ENCODE data around the gene BGLAP. TPM values are rescaled to one million over a fixed set of nuclear protein-coding genes. Genes with fewer than 3 reads are reported as not detected.

BGLAP gene
- not detected in 2 replicates for total RNA-seq

DNA sequence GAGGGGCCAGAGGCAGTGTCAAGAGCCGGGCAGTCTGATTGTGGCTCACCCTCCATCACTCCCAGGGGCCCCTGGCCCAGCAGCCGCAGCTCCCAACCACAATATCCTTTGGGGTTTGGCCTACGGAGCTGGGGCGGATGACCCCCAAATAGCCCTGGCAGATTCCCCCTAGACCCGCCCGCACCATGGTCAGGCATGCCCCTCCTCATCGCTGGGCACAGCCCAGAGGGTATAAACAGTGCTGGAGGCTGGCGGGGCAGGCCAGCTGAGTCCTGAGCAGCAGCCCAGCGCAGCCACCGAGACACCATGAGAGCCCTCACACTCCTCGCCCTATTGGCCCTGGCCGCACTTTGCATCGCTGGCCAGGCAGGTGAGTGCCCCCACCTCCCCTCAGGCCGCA is at the start of gene BGLAP:
Gene BGLAP (plus strand): TSS at position 259 of the 400 bp plus-strand sequence. CDS start 48 bp downstream, at position 307.

GRCh38 chr1:156193488-156194299 is 48.3 kb upstream of the BGLAP start, which contains the start of gene SLC25A44:
TSS of gene SLC25A44 (plus strand) at chr1:156194104. CDS start at chr1:156199848, 5,744 bp downstream.

DNA sequence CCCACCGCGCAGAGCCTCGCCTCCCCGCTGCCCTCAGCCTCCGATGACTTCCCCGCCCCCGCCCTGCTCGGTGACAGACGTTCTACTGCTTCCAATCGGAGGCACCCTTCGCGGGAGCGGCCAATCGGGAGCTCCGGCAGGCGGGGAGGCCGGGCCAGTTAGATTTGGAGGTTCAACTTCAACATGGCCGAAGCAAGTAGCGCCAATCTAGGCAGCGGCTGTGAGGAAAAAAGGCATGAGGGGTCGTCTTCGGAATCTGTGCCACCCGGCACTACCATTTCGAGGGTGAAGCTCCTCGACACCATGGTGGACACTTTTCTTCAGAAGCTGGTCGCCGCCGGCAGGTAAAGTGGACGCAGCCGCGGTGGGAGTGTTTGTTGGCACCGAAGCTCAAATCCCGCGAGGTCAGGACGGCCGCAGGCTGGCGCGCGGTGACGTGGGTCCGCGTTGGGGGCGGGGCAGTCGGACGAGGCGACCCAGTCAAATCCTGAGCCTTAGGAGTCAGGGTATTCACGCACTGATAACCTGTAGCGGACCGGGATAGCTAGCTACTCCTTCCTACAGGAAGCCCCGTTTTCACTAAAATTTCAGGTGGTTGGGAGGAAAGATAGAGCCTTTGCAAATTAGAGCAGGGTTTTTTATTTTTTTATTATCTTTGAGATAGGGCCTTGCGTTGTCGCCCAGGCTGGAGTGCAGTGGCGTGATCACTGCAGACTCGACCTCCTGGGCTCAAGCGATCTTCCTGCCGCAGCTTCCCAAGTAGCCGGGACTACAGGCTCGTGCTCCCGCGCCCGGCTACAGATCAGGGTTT is 28.9 kb upstream of the BGLAP start, which contains the start of gene PMF1:
Gene PMF1 (plus strand): TSS at position 175 of the 811 bp plus-strand sequence. CDS start 9 bp downstream, at position 184.

GRCh38 chr1:156247460-156248322 is 5.7 kb downstream of the BGLAP start, which contains the start of gene PAQR6:
TSS of gene PAQR6 (minus strand) at chr1:156248056. CDS start at chr1:156246731, 1,325 bp downstream.

DNA sequence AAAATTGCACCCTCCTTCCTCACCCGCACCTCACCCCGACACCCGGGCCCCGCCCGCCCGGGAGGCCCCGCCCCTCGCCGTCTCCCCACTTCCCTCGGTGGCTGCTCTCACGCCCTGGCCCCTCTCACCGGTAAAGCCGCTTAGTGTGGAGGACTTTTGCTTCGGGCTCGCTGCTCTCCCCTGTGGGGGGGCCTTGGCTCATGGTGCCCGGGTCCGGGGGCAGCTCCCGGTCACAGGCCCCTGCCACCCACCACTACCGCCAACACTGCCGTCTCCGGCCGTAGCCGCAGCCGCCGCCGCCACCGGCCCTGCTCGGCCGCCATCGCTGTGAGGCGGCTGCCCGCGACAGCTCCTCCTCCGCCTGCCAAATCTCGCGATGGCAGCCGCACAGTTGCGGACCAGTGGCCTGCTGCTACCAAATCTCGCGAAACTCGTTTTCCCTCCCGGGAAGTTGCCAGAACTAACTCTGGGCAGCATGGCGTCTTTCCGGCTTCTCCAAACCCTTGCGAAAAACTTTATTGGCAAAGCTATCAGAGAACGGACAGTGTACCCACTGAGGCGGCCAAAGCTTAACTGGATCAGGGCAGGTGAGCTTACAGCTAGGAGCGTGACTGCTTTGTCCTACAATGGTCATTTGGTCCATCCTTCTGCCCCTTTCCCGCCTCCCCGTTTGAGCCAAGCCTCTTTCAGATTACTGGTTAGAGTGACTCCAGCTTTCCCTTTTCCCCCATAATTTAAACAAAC is 40.7 kb downstream of the BGLAP start, which contains the start of gene SMG5:
Gene SMG5 (minus strand): TSS at position 347 of the 744 bp plus-strand sequence. CDS start 145 bp downstream, at position 202.

DNA sequence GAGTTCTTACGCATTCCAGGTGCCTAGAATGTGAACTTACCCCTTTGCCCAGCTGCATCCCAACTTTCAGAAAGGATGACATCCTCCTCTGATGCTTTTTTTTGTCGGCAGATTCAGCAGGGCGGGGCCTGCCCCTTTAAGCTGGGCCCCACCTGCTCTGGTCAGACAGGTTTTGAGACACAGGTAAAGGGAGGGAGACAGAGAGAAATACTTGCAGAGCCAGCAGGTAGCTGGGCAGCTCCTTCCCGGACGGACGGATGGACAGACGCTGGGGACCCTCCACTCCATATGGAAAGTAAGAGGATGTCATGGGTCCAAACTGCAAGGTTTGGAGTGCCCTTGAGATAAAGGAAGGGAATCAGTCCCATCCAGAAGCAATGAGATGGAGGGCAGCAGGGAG is 42.1 kb downstream of the BGLAP start, which contains the start of gene TMEM79:
Gene TMEM79 (plus strand): TSS at position 214 of the 400 bp plus-strand sequence. CDS start 902 bp downstream, outside the sequence.

Other genes with a start within 250 kb of the BGLAP start
- 484 and 494 TPM in 2 replicates for gene SSR2, start 221.2 kb upstream of the BGLAP start, total RNA-seq
- 21.0 and 24.3 TPM in 2 replicates for gene UBQLN4, start 188.4 kb upstream of the BGLAP start, total RNA-seq
- gene LAMTOR2, start 187.4 kb upstream of the BGLAP start, total RNA-seq = 118 and 130 TPM in 2 replicates
- gene RAB25, start 181.0 kb upstream of the BGLAP start, total RNA-seq = 66.7 and 81.8 TPM in 2 replicates
- gene MEX3A, start 159.7 kb upstream of the BGLAP start, total RNA-seq = 1.8 and 2.0 TPM in 2 replicates
- gene LMNA, start 127.5 kb upstream of the BGLAP start, total RNA-seq = 735 and 836 TPM in 2 replicates
- gene SEMA4A, start 88.6 kb upstream of the BGLAP start, total RNA-seq = 6.6 and 12.3 TPM in 2 replicates
- 8.6 and 11.0 TPM in 2 replicates for gene SLC25A44, start 48.1 kb upstream of the BGLAP start, total RNA-seq
- 67.9 and 81.5 TPM in 2 replicates for gene PMF1, start 29.2 kb upstream of the BGLAP start, total RNA-seq
- 0.30 and 2.4 TPM in 2 replicates for gene PAQR6, start 5.9 kb downstream of the BGLAP start, total RNA-seq
- 35.9 and 40.1 TPM in 2 replicates for gene SMG5, start 40.6 kb downstream of the BGLAP start, total RNA-seq
- 7.6 and 9.1 TPM in 2 replicates for gene TMEM79, start 42.1 kb downstream of the BGLAP start, total RNA-seq
- gene GLMP, start 53.5 kb downstream of the BGLAP start, total RNA-seq = 39.4 and 40.7 TPM in 2 replicates
- gene VHLL, start 57.1 kb downstream of the BGLAP start, total RNA-seq = not detected in 2 replicates
- gene CCT3, start 96.1 kb downstream of the BGLAP start, total RNA-seq = 392 and 473 TPM in 2 replicates
- gene TSACC, start 96.3 kb downstream of the BGLAP start, total RNA-seq = 0.86 TPM in 1 of 2 replicates, not detected in the other
- gene RHBG, start 127.0 kb downstream of the BGLAP start, total RNA-seq = not detected in 2 replicates